DOHH2 (cell line): Measurements from ENCODE around the gene RTKN.

ENCODE experiments used
- H3F3A ChIP-seq: fragments of 200-600 bp; sonication (generic), shearing (Covaris generic); 2 replicates; pipeline ENCODE4 v1.6.0; 2016; ENCODE audit warnings: antibody characterized with exemption, mild to moderate bottlenecking; ENCODE audit not compliant: control insufficient read depth, insufficient read depth
- H3K27ac ChIP-seq: fragments of 200-600 bp; sonication (generic); 2 replicates; pipeline ENCODE4 v1.5.1; 2014; ENCODE audit warnings: low read depth, mild to moderate bottlenecking, low read length, moderate library complexity
- H3K27me3 ChIP-seq: fragments of 200-600 bp; sonication (generic); 2 replicates; pipeline ENCODE4 v1.6.1; 2014; ENCODE audit warnings: mild to moderate bottlenecking, low read length, mixed read lengths; ENCODE audit not compliant: control insufficient read depth
- H3K36me3 ChIP-seq: fragments of 200-600 bp; sonication (generic); 2 replicates; pipeline ENCODE4 v1.6.1; 2014; ENCODE audit warnings: mild to moderate bottlenecking, low read length, moderate library complexity, mixed read lengths; ENCODE audit not compliant: control insufficient read depth
- H3K4me1 ChIP-seq: fragments of 200-600 bp; sonication (generic); 2 replicates; pipeline ENCODE4 v1.6.1; 2014; ENCODE audit warnings: mild to moderate bottlenecking, low read length, mixed read lengths; ENCODE audit not compliant: control insufficient read depth
- H3K4me2 ChIP-seq: fragments of 200-600 bp; sonication (generic); 2 replicates; pipeline ENCODE4 v1.6.0; 2014; ENCODE audit warnings: mild to moderate bottlenecking, low read length, moderate library complexity
- H3K4me3 ChIP-seq: fragments of 200-600 bp; sonication (generic); 2 replicates; pipeline ENCODE4 v1.5.1; 2014; ENCODE audit warnings: mild to moderate bottlenecking, low read length, mixed read lengths
- H3K79me2 ChIP-seq: fragments of 200-600 bp; sonication (generic); 2 replicates; pipeline ENCODE4 v1.6.1; 2014; ENCODE audit warnings: mild to moderate bottlenecking, low read length, mixed read lengths; ENCODE audit not compliant: control insufficient read depth
- H3K9me2 ChIP-seq: fragments of 200-600 bp; sonication (generic); replicated peaks from 2 replicates; pipeline ENCODE4 v1.6.1; 2014; ENCODE audit warnings: mild to moderate bottlenecking, low read length, mixed read lengths; ENCODE audit not compliant: control insufficient read depth
- H3K9me3 ChIP-seq: fragments of 200-600 bp; sonication (generic); 2 replicates; pipeline ENCODE4 v1.6.1; 2014; ENCODE audit warnings: antibody characterized with exemption, low read length, mixed read lengths; ENCODE audit not compliant: control insufficient read depth, insufficient read depth
- H4K20me1 ChIP-seq: fragments of 200-600 bp; sonication (generic); 2 replicates; pipeline ENCODE4 v1.6.0; 2014; ENCODE audit warnings: low read depth, mild to moderate bottlenecking, antibody characterized with exemption, low read length, moderate library complexity; ENCODE audit not compliant: control insufficient read depth, insufficient read depth
- EZH2phosphoT487 ChIP-seq: fragments of 200-600 bp; sonication (generic); IDR thresholded peaks from 2 replicates; pipeline ENCODE4 v1.6.1; 2017; ENCODE audit warnings: borderline replicate concordance, mild to moderate bottlenecking, antibody characterized with exemption, low read length, moderate library complexity, mixed read lengths
- TF ChIP-seq, protein P1 (sequence below): fragments of 200-600 bp; sonication (generic); IDR thresholded peaks from one replicate; pipeline ENCODE4 v1.5.1; 2014; ENCODE audit warnings: antibody characterized with exemption, mild to moderate bottlenecking, low read depth, low read length; ENCODE audit not compliant: poor library complexity, severe bottlenecking

RTKN gene

DNA sequence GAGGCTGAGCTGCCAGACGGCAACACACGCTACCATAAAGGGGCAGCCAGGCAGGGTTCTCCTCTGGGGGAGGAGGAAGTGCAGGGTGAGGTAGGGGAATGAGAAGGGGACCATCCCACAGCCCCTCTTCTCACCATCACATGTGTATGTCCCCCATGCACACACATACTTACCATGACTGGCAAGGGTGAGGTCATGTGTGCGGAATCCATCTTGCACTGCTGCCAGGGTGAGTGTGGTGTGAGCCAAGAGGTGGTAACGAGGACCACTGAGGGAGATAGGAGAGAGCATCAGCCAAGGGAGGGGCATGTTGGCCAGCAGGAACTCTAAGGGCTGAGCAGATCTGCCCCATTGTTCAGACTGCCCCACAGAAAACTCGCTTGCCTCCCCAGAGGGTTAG is 13.1 kb downstream of the RTKN start:
- Histone ChIP-seq H3K4me1 (no peaks in the 10 kb centered on the region), H3F3A (peaks cover 4% of the 10 kb centered on the region; the same call in 1 of the 2 replicates), H3K27me3 (no peaks in the 10 kb centered on the region), H3K4me2 (no peak overlapping the region), H3K9me2 (no peaks in the 10 kb centered on the region), H3K27ac (no peak overlapping the region), H3K36me3 (peaks cover 21% of the 10 kb centered on the region), H3K4me3 (no peak overlapping the region), H3K79me2 (no peaks in the 10 kb centered on the region), H3K9me3 (no peaks in the 10 kb centered on the region), H4K20me1 (no peaks in the 10 kb centered on the region)
- no peak for TF ChIP-seq EZH2phosphoT487
- TF ChIP-seq, protein P1, sequence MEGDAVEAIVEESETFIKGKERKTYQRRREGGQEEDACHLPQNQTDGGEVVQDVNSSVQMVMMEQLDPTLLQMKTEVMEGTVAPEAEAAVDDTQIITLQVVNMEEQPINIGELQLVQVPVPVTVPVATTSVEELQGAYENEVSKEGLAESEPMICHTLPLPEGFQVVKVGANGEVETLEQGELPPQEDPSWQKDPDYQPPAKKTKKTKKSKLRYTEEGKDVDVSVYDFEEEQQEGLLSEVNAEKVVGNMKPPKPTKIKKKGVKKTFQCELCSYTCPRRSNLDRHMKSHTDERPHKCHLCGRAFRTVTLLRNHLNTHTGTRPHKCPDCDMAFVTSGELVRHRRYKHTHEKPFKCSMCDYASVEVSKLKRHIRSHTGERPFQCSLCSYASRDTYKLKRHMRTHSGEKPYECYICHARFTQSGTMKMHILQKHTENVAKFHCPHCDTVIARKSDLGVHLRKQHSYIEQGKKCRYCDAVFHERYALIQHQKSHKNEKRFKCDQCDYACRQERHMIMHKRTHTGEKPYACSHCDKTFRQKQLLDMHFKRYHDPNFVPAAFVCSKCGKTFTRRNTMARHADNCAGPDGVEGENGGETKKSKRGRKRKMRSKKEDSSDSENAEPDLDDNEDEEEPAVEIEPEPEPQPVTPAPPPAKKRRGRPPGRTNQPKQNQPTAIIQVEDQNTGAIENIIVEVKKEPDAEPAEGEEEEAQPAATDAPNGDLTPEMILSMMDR: no peak

DNA sequence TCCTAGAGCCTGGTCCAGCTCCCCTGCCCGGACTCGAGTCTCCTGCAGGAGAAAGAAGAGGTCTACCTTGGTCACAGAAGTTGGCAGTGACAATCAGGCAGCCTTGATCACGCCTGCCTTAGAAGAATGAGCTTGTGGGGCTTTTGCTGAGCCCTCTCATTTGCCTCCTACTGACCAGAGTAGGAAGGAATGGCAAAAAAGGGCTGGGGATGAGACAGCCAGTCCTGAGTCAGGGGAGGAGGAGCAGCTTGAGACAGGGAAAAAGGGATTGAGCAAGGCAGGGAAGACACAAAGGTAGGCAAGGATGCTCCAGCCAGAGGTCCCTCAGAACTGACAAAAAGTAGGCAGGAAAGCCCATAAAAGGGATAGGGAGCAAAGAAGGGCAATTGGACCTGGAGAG is 14.2 kb downstream of the RTKN start:
- H3K36me3 ChIP-seq: peaks cover 30% of the 10 kb centered on the region
- H3K4me3 ChIP-seq: no peak overlapping the region
- no peaks in the 10 kb centered on the region for H3K9me3 ChIP-seq
- peaks cover 8% of the 10 kb centered on the region for H3K4me1 ChIP-seq
- no peaks in the 10 kb centered on the region for H3K27me3 ChIP-seq
- TF ChIP-seq, protein P1: no peak
- TF ChIP-seq EZH2phosphoT487: no peak
- H3F3A ChIP-seq: peaks cover 4% of the 10 kb centered on the region; the same call in 1 of the 2 replicates
- no peaks in the 10 kb centered on the region for H3K9me2 ChIP-seq
- H4K20me1 ChIP-seq: no peaks in the 10 kb centered on the region
- no peak overlapping the region for H3K4me2 ChIP-seq
- peaks cover 5% of the 10 kb centered on the region; the same call in 1 of the 2 replicates for H3K79me2 ChIP-seq
- no peak overlapping the region for H3K27ac ChIP-seq

DNA sequence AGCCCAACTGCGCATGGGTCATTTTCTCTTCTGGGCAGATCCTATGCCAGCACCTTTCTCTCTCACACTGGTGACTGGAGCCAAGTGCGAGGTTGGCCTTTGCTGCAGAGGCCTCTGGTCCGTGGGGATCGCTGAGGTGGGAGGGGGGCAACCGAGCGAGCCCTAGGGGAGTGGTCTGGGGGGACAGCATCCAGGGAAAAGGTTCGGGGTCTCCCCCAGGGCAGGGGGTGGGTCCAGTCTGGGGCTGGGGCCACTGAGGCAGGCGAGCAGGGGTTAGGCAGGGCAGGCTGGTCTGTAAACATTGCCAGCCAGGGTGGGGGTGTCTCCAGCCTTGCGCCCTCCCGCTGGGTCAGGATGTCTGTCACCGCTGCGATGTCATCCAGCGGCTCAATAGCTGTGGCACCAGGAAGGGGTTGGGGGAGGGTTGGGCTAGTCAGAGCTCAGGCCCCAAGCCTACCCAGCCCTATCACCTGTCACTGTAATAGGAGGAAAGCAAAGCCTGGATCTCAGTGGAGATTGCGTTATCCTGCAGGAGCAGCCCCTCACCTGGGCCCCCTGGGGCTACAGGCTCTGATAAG is 15.5 kb downstream of the RTKN start:
- H3K4me1 ChIP-seq: peaks cover 15% of the 10 kb centered on the region
- no peaks in the 10 kb centered on the region for H4K20me1 ChIP-seq
- H3K9me3 ChIP-seq: no peaks in the 10 kb centered on the region
- H3K4me3 ChIP-seq: no peak overlapping the region
- no peaks in the 10 kb centered on the region for H3K27me3 ChIP-seq
- H3K27ac ChIP-seq: no peak overlapping the region
- H3K36me3 ChIP-seq: peaks cover 30% of the 10 kb centered on the region
- peaks cover 4% of the 10 kb centered on the region; the same call in 1 of the 2 replicates for H3F3A ChIP-seq
- peaks cover 13% of the 10 kb centered on the region for H3K79me2 ChIP-seq
- H3K9me2 ChIP-seq: no peaks in the 10 kb centered on the region
- no peak for TF ChIP-seq EZH2phosphoT487
- TF ChIP-seq, protein P1: no peak
- no peak overlapping the region for H3K4me2 ChIP-seq
